Measurements from ENCODE around the gene KIRREL1.

KIRREL1 gene

GRCh38 chr1:158104891-158105290 lies 111.4 kb downstream of the KIRREL1 start:
- no CpG with 5 or more reads among the region's 2 CpGs for WGBS (ENCODE audit: insufficient coverage, insufficient read length)
- H3K4me3 ChIP-seq (ENCODE audit: low read length), result no peak overlapping the region
- H3K9me3 ChIP-seq (ENCODE audit: control insufficient read depth, insufficient read depth, low read length), result no peaks in the 10 kb centered on the region
- DNase-seq (ENCODE audit: low read depth, low spot score), result no peak
- H3K36me3 ChIP-seq (ENCODE audit: control insufficient read depth, insufficient read depth, low read length), result no peaks in the 10 kb centered on the region
- no peaks in the 10 kb centered on the region for H3K27me3 ChIP-seq (ENCODE audit: control insufficient read depth, insufficient read depth, low read length)
- H3K4me1 ChIP-seq (ENCODE audit: control insufficient read depth, insufficient read depth, low read length), result peaks cover 7% of the 10 kb centered on the region; the same call in 1 of the 2 replicates
- H3K27ac ChIP-seq (ENCODE audit: low read length), result no peak overlapping the region

GRCh38 chr1:158105352-158106095 lies 112.1 kb downstream of the KIRREL1 start:
- no peaks in the 10 kb centered on the region for H3K27me3 ChIP-seq (ENCODE audit: control insufficient read depth, insufficient read depth, low read length)
- no peak overlapping the region for H3K4me3 ChIP-seq (ENCODE audit: low read length)

GRCh38 chr1:158107916-158108315 lies 114.5 kb downstream of the KIRREL1 start:
- no CpG with 5 or more reads among the region's 2 CpGs for WGBS (ENCODE audit: insufficient coverage, insufficient read length)
- no peaks in the 10 kb centered on the region for H3K9me3 ChIP-seq (ENCODE audit: control insufficient read depth, insufficient read depth, low read length)
- H3K27ac ChIP-seq (ENCODE audit: low read length), result no peak overlapping the region
- DNase-seq (ENCODE audit: low read depth, low spot score), result no peak
- peaks cover 1% of the 10 kb centered on the region; the same call in 1 of the 2 replicates for H3K27me3 ChIP-seq (ENCODE audit: control insufficient read depth, insufficient read depth, low read length)
- no peak overlapping the region for H3K4me3 ChIP-seq (ENCODE audit: low read length)
- H3K36me3 ChIP-seq (ENCODE audit: control insufficient read depth, insufficient read depth, low read length), result no peaks in the 10 kb centered on the region
- H3K4me1 ChIP-seq (ENCODE audit: control insufficient read depth, insufficient read depth, low read length), result peaks cover 4% of the 10 kb centered on the region; the same call in 1 of the 2 replicates

More at GRCh38 chr1:158105352-158106095, 112.1 kb downstream of the KIRREL1 start:
- DNase-seq (ENCODE audit: low read depth, low spot score), result no peak
- no CpG with 5 or more reads among the region's 9 CpGs for WGBS (ENCODE audit: insufficient coverage, insufficient read length)
- H3K36me3 ChIP-seq (ENCODE audit: control insufficient read depth, insufficient read depth, low read length), result no peaks in the 10 kb centered on the region
- no peaks in the 10 kb centered on the region for H3K9me3 ChIP-seq (ENCODE audit: control insufficient read depth, insufficient read depth, low read length)
- H3K4me1 ChIP-seq (ENCODE audit: control insufficient read depth, insufficient read depth, low read length), result peaks cover 7% of the 10 kb centered on the region; the same call in 1 of the 2 replicates
- H3K27ac ChIP-seq (ENCODE audit: low read length), result no peak overlapping the region

GRCh38 chr1:158112994-158113758 lies 119.7 kb downstream of the KIRREL1 start:
- no peaks in the 10 kb centered on the region for H3K9me3 ChIP-seq (ENCODE audit: control insufficient read depth, insufficient read depth, low read length)
- no peak overlapping the region for H3K27ac ChIP-seq (ENCODE audit: low read length)
- H3K4me3 ChIP-seq (ENCODE audit: low read length), result peak overlapping the region; percentile 63; the same call in 1 of the 2 replicates
- no peaks in the 10 kb centered on the region for H3K36me3 ChIP-seq (ENCODE audit: control insufficient read depth, insufficient read depth, low read length)
- no CpG with 5 or more reads among the region's 58 CpGs for WGBS (ENCODE audit: insufficient coverage, insufficient read length)
- DNase-seq (ENCODE audit: low read depth, low spot score), result no peak
- peaks cover 1% of the 10 kb centered on the region; the same call in 1 of the 2 replicates for H3K27me3 ChIP-seq (ENCODE audit: control insufficient read depth, insufficient read depth, low read length)
- H3K4me1 ChIP-seq (ENCODE audit: control insufficient read depth, insufficient read depth, low read length), result peaks cover 5% of the 10 kb centered on the region; the same call in 1 of the 2 replicates

GRCh38 chr1:158113759-158114127 lies 120.3 kb downstream of the KIRREL1 start:
- H3K9me3 ChIP-seq (ENCODE audit: control insufficient read depth, insufficient read depth, low read length), result no peaks in the 10 kb centered on the region
- WGBS (ENCODE audit: insufficient coverage, insufficient read length), result no CpG with 5 or more reads among the region's 8 CpGs
- no peak overlapping the region for H3K27ac ChIP-seq (ENCODE audit: low read length)
- peaks cover 8% of the 10 kb centered on the region; the same call in 1 of the 2 replicates for H3K4me1 ChIP-seq (ENCODE audit: control insufficient read depth, insufficient read depth, low read length)
- DNase-seq (ENCODE audit: low read depth, low spot score), result no peak
- H3K4me3 ChIP-seq (ENCODE audit: low read length), result peak overlapping the region; percentile 63; the same call in 1 of the 2 replicates
- H3K36me3 ChIP-seq (ENCODE audit: control insufficient read depth, insufficient read depth, low read length), result no peaks in the 10 kb centered on the region
- H3K27me3 ChIP-seq (ENCODE audit: control insufficient read depth, insufficient read depth, low read length), result peaks cover 1% of the 10 kb centered on the region; the same call in 1 of the 2 replicates

GRCh38 chr1:158115126-158115525 lies 121.7 kb downstream of the KIRREL1 start:
- H3K27me3 ChIP-seq (ENCODE audit: control insufficient read depth, insufficient read depth, low read length), result peaks cover 1% of the 10 kb centered on the region; the same call in 1 of the 2 replicates
- H3K9me3 ChIP-seq (ENCODE audit: control insufficient read depth, insufficient read depth, low read length), result no peaks in the 10 kb centered on the region
- no peak overlapping the region for H3K27ac ChIP-seq (ENCODE audit: low read length)
- WGBS (ENCODE audit: insufficient coverage, insufficient read length), result no CpG with 5 or more reads among the region's 4 CpGs
- no peak overlapping the region for H3K4me3 ChIP-seq (ENCODE audit: low read length)
- DNase-seq (ENCODE audit: low read depth, low spot score), result no peak
- H3K36me3 ChIP-seq (ENCODE audit: control insufficient read depth, insufficient read depth, low read length), result no peaks in the 10 kb centered on the region
- H3K4me1 ChIP-seq (ENCODE audit: control insufficient read depth, insufficient read depth, low read length), result peaks cover 10% of the 10 kb centered on the region; the same call in 1 of the 2 replicates

- no CpG with 5 or more reads among the region's 10 CpGs for WGBS (ENCODE audit: insufficient coverage, insufficient read length)
- H3K9me3 ChIP-seq (ENCODE audit: control insufficient read depth, insufficient read depth, low read length), result no peaks in the 10 kb centered on the region
- H3K36me3 ChIP-seq (ENCODE audit: control insufficient read depth, insufficient read depth, low read length), result no peaks in the 10 kb centered on the region
- H3K27me3 ChIP-seq (ENCODE audit: control insufficient read depth, insufficient read depth, low read length), result peaks cover 1% of the 10 kb centered on the region; the same call in 1 of the 2 replicates
- no peak for DNase-seq (ENCODE audit: low read depth, low spot score)
- H3K27ac ChIP-seq (ENCODE audit: low read length), result no peak overlapping the region
- H3K4me1 ChIP-seq (ENCODE audit: control insufficient read depth, insufficient read depth, low read length), result peaks cover 10% of the 10 kb centered on the region; the same call in 1 of the 2 replicates
- H3K4me3 ChIP-seq (ENCODE audit: low read length), result no peak overlapping the region
Observed at GRCh38 chr1:158116311-158117167, 123.1 kb downstream of the KIRREL1 start.

GRCh38 chr1:158117854-158118704 lies 124.6 kb downstream of the KIRREL1 start:
- Histone ChIP-seq H3K27ac (ENCODE audit: low read length) (no peak overlapping the region), H3K27me3 (ENCODE audit: control insufficient read depth, insufficient read depth, low read length) (no peaks in the 10 kb centered on the region)
- no CpG with 5 or more reads among the region's 22 CpGs for WGBS (ENCODE audit: insufficient coverage, insufficient read length)

GRCh38 chr1:158118713-158119402 lies 125.4 kb downstream of the KIRREL1 start:
- no peaks in the 10 kb centered on the region for H3K36me3 ChIP-seq (ENCODE audit: control insufficient read depth, insufficient read depth, low read length)
- DNase-seq (ENCODE audit: low read depth, low spot score), result no peak
- no peaks in the 10 kb centered on the region for H3K9me3 ChIP-seq (ENCODE audit: control insufficient read depth, insufficient read depth, low read length)
- WGBS (ENCODE audit: insufficient coverage, insufficient read length), result no CpG with 5 or more reads among the region's 8 CpGs
- peaks cover 7% of the 10 kb centered on the region; the same call in 1 of the 2 replicates for H3K4me1 ChIP-seq (ENCODE audit: control insufficient read depth, insufficient read depth, low read length)
- no peak overlapping the region for H3K27ac ChIP-seq (ENCODE audit: low read length)
- H3K27me3 ChIP-seq (ENCODE audit: control insufficient read depth, insufficient read depth, low read length), result no peaks in the 10 kb centered on the region
- no peak overlapping the region for H3K4me3 ChIP-seq (ENCODE audit: low read length)

More at GRCh38 chr1:158117854-158118704, 124.6 kb downstream of the KIRREL1 start:
- no peaks in the 10 kb centered on the region for H3K36me3 ChIP-seq (ENCODE audit: control insufficient read depth, insufficient read depth, low read length)
- DNase-seq (ENCODE audit: low read depth, low spot score), result no peak
- H3K4me3 ChIP-seq (ENCODE audit: low read length), result no peak overlapping the region
- peaks cover 10% of the 10 kb centered on the region; the same call in 1 of the 2 replicates for H3K4me1 ChIP-seq (ENCODE audit: control insufficient read depth, insufficient read depth, low read length)
- no peaks in the 10 kb centered on the region for H3K9me3 ChIP-seq (ENCODE audit: control insufficient read depth, insufficient read depth, low read length)
